Hepatocyte (in vitro differentiated cells): Measurements from ENCODE around the gene PEX26.

Experiments used
- CTCF ChIP-seq: fragments of 200-600 bp; sonication (generic); IDR thresholded peaks from 2 replicates; pipeline ENCODE4 v1.5.1; 2016; ENCODE audit warnings: antibody characterized with exemption, mild to moderate bottlenecking; ENCODE audit not compliant: poor library complexity
- EZH2 ChIP-seq: fragments of 200-600 bp; sonication (generic); IDR thresholded peaks from 2 replicates; pipeline ENCODE4 v1.6.1; 2016; ENCODE audit warnings: antibody characterized with exemption, mild to moderate bottlenecking, borderline replicate concordance
- EZH2phosphoT487 ChIP-seq: fragments of 200-600 bp; sonication (generic); IDR thresholded peaks from one replicate; pipeline ENCODE4 v1.6.1; 2018; ENCODE audit warnings: antibody characterized with exemption, mild to moderate bottlenecking, low read depth, moderate library complexity; ENCODE audit not compliant: unreplicated experiment, severe bottlenecking

- TF ChIP-seq CTCF (no peak), EZH2 (no peak), EZH2phosphoT487 (no peak)
These were observed 15.9 kb downstream of the PEX26 start for GRCh38 chr22:18093661-18094060.
